Spleen (tissue), 7 donors: Measurements from ENCODE around the gene NINJ1.

Experiments
- POLR2A ChIP-seq, 3 donors: fragments of 450-650 bp; IDR thresholded peaks; one replicate each; pipeline ENCODE4 v1.5.1; 2017; ENCODE audit warnings: antibody characterized with exemption in 3 of 3, mild to moderate bottlenecking in 1 of 3
- TF ChIP-seq, protein P1 (sequence below), 11 experiments: fragments of 200-600 bp in 7 of 11; fragments of 450-650 bp in 4 of 11; sonication (generic) in 4 of 11; IDR thresholded peaks in 8 of 11; conservative IDR thresholded peaks in 3 of 11; 1 replicate in 7 of 11; 2 replicates in 4 of 11; pipeline versions ENCODE4 v1.4.0 to v1.8.0; 2016 to 2021; ENCODE audit warnings: antibody characterized with exemption in 11 of 11, inconsistent platforms in 4 of 11, mild to moderate bottlenecking in 1 of 11
- donor health status: DM: no; HTN: no; CAD: no; lungs with moderate emphysema.
- donor health status: DM: no; HTN: no; CAD: no.
- donor health status: DM: no; HTN: no; CAD: no.

DNA sequence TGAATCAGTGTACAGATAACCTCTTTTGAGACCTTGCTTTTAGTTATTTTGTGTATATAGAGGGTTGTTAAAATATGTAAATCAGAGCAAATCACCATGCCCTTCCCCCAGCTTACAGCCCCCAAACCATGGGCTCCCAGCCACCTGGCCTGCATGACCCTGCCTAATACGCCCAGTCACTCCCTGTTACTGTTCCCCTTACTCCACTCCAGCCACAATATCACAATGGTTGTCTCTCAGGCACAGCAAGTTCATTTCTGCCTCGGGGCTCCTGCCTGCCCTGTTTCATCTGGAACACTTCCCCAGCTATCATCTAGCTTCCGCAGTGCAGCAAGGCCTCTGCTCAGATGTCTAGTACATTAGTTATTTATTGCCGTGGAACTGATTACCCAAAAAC lies 43.0 kb downstream of the NINJ1 start:
- TF ChIP-seq, protein P1, sequence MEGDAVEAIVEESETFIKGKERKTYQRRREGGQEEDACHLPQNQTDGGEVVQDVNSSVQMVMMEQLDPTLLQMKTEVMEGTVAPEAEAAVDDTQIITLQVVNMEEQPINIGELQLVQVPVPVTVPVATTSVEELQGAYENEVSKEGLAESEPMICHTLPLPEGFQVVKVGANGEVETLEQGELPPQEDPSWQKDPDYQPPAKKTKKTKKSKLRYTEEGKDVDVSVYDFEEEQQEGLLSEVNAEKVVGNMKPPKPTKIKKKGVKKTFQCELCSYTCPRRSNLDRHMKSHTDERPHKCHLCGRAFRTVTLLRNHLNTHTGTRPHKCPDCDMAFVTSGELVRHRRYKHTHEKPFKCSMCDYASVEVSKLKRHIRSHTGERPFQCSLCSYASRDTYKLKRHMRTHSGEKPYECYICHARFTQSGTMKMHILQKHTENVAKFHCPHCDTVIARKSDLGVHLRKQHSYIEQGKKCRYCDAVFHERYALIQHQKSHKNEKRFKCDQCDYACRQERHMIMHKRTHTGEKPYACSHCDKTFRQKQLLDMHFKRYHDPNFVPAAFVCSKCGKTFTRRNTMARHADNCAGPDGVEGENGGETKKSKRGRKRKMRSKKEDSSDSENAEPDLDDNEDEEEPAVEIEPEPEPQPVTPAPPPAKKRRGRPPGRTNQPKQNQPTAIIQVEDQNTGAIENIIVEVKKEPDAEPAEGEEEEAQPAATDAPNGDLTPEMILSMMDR (IDR thresholded peaks at IDR 0.05 in 8 of 11, conservative IDR thresholded peaks at IDR 0.05 in 3 of 11), result no peak
- TF ChIP-seq POLR2A (IDR thresholded peaks at IDR 0.05), result no peak
